Testis (tissue), 3 donors: Measurements from ENCODE around the gene PAQR3. TPM values are rescaled to one million over a fixed set of nuclear protein-coding genes. Genes with fewer than 3 reads are reported as not detected.

Experiments
- DNase-seq: peaks from one replicate; pipeline ENCODE4 v3.0.0-alpha.2; 2019
- H3K27ac ChIP-seq, 2 donors: fragments of 200-600 bp; sonication (generic); one replicate each; pipeline ENCODE4 v1.5.1; 2019
- H3K27me3 ChIP-seq: fragments of 200-600 bp; sonication (generic); one replicate; pipeline ENCODE4 v1.5.1; 2019
- H3K36me3 ChIP-seq: fragments of 200-600 bp; sonication (generic); one replicate; pipeline ENCODE4 v1.5.1; 2017; ENCODE audit warnings: low read depth; ENCODE audit errors: missing control alignments
- H3K4me1 ChIP-seq: fragments of 200-600 bp; sonication (generic); one replicate; pipeline ENCODE4 v1.5.1; 2019
- H3K4me3 ChIP-seq, 2 donors: fragments of 200-600 bp; sonication (generic); one replicate each; pipeline ENCODE4 v1.5.1; 2017 to 2019
- H3K9me3 ChIP-seq: fragments of 200-600 bp; sonication (generic); one replicate; pipeline ENCODE4 v1.5.1; 2017
- CTCF ChIP-seq, 3 experiments: fragments of 450-650 bp in 2 of 3; fragments of 200-600 bp in 1 of 3; sonication (generic) in 1 of 3; IDR thresholded peaks; one replicate each; pipeline ENCODE4 v1.5.1; 2016 to 2019; ENCODE audit warnings: antibody characterized with exemption in 3 of 3, mild to moderate bottlenecking in 2 of 3, moderate library complexity in 1 of 3
- POLR2A ChIP-seq: fragments of 450-650 bp; IDR thresholded peaks from one replicate; pipeline ENCODE4 v1.6.1; 2017; ENCODE audit warnings: antibody characterized with exemption, mild to moderate bottlenecking, moderate library complexity
- WGBS, 2 donors: methylation state at CpG; one replicate each; pipeline ENCODE4 v1.1.5; 2018; 5-methylcytosine and 5-hydroxymethylcytosine counted together
- intact Hi-C: fragments of 100-400 bp; cut with DNase I; formaldehyde crosslinking; loops from one replicate; pipeline ENCODE4 v1.15.1; 2023; ENCODE audit warnings: low total_unique reads
- polyA plus RNA-seq: library from polyadenylated mRNA; stranded (reverse); fragments of 350-450 nt; fragmentation: Illumina TruSeq; extraction: RNeasy Lipid Tissue Mini Kit (QIAGEN cat#74804); gene quantifications from one replicate; pipeline ENCODE4 v1.2.3, GENCODE V29; 2014; ENCODE audit warnings: low read depth, low replicate concordance; ENCODE audit not compliant: insufficient read depth
- total RNA-seq, 2 donors: library from RNA; depleted of rRNA; stranded (reverse); fragments of >200 nt; gene quantifications; one replicate each; pipeline ENCODE4 v1.2.3, GENCODE V29; 2016

Gene PAQR3
- total and polyA plus RNA-seq, 3 donors from 2014 or later: 53.8 to 76.6 (median 65.5) TPM

GRCh38 chr4:78907638-78908037 is 31.6 kb downstream of the PAQR3 start:
- Histone ChIP-seq H3K27me3 (no peaks in the 10 kb centered on the region), H3K36me3 (no peaks in the 10 kb centered on the region), H3K4me3 (no peak overlapping the region), H3K9me3 (no peaks in the 10 kb centered on the region), H3K4me1 (no peaks in the 10 kb centered on the region), H3K27ac (no peak overlapping the region)
- WGBS, 2 donors: 91% methylated on average over 6 of the region's 6 CpGs
- TF ChIP-seq CTCF (IDR thresholded peaks at IDR 0.05): no peak
- intact Hi-C loops: no loop called here
- DNase-seq: no peak

DNA sequence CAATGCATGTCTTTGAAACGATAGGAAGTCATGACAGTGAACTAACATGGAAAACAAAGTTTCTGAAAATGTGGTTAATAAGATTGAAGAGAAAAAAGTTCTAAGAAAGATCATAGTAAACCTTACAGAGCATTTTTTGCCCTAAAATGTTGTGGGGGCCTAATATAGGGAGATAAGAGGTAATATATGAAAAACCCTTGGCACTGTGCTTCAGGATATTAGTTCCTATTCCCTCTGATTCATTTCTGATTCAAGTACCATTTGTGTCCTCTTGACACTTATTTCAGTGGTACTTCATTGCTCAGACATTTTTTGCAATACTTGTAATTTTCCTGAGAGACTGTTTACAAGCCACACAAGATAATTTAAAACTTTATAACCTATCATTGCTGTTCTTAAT is 35.1 kb downstream of the PAQR3 start:
- Histone ChIP-seq H3K4me1 (no peaks in the 10 kb centered on the region), H3K36me3 (no peaks in the 10 kb centered on the region), H3K27me3 (no peaks in the 10 kb centered on the region), H3K4me3 (no peak overlapping the region), H3K9me3 (no peaks in the 10 kb centered on the region), H3K27ac (no peak overlapping the region)
- DNase-seq: no peak
- TF ChIP-seq CTCF (IDR thresholded peaks at IDR 0.05) (no peak), POLR2A (no peak)
- intact Hi-C loops: no loop called here
- WGBS, 2 donors: 63 to 65% methylated on average over 1 of the region's 1 CpG

GRCh38 chr4:78902298-78902697 is 36.9 kb downstream of the PAQR3 start:
- Histone ChIP-seq H3K27ac (no peak overlapping the region), H3K27me3 (no peaks in the 10 kb centered on the region), H3K9me3 (no peaks in the 10 kb centered on the region), H3K36me3 (no peaks in the 10 kb centered on the region), H3K4me1 (no peaks in the 10 kb centered on the region), H3K4me3 (no peak overlapping the region)
- intact Hi-C loops: no loop called here
- 81 to 100% methylated on average over 1 of the region's 1 CpG for WGBS, 2 donors
- DNase-seq: no peak
- TF ChIP-seq CTCF (IDR thresholded peaks at IDR 0.05) (no peak), POLR2A (no peak)

- Histone ChIP-seq H3K27ac (no peak overlapping the region), H3K9me3 (no peaks in the 10 kb centered on the region), H3K4me3 (no peak overlapping the region), H3K27me3 (no peaks in the 10 kb centered on the region), H3K36me3 (no peaks in the 10 kb centered on the region), H3K4me1 (no peaks in the 10 kb centered on the region)
- intact Hi-C loops: no loop called here
- DNase-seq: no peak
- TF ChIP-seq CTCF (IDR thresholded peaks at IDR 0.05) (no peak), POLR2A (no peak)
- 80 to 93% methylated on average over 2 of the region's 2 CpGs for WGBS, 2 donors
Observed at GRCh38 chr4:78901882-78902281, 37.4 kb downstream of the PAQR3 start.

DNA sequence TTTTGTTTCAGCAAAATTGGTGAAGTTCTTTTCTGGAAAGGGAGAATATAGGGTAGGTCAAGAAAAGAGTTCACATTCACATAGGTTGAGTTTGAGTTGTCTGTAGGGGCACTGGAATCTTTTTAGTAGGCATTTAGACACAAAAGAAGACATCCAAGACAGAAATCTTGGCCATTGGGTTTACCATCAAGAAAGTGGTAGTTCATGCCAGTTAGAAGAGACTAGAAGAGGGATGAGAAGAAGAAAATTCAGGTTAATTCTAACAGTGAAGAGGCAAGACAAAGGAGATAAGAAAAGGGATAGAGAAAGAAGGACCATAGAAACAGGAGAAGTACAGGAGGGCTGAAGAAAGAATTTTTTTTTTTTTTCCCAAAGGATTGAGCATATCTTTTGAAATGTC is 39.9 kb downstream of the PAQR3 start:
- Histone ChIP-seq H3K4me1 (no peaks in the 10 kb centered on the region), H3K27me3 (no peaks in the 10 kb centered on the region), H3K9me3 (no peaks in the 10 kb centered on the region), H3K4me3 (no peak overlapping the region), H3K36me3 (no peaks in the 10 kb centered on the region), H3K27ac (no peak overlapping the region)
- intact Hi-C loops: no loop called here
- no peak for TF ChIP-seq POLR2A
- TF ChIP-seq CTCF (IDR thresholded peaks at IDR 0.05): no peak
- DNase-seq: no peak
